K562 (cell line): ENCODE data around the gene KCND1. TPM values are rescaled to one million over a fixed set of nuclear protein-coding genes. Genes with fewer than 3 reads are reported as not detected.

ENCODE experiments used
- ATAC-seq: fragments of 200-7000 bp; cut with Tn5 transposase; 3 replicates; pipeline ENCODE4 v1.9.1; 2020; ENCODE audit warnings: moderate library complexity
- BruUV-seq: library from RNA; stranded (reverse); fragments of 400-500 nt; replicated peaks from 2 replicates; lab custom pipeline; 2021; lab: Mats Ljungman, UMichigan
- CTCF ChIA-PET: fragments of 300-600 bp; formaldehyde crosslinking; extraction: SDS; loops from one replicate; lab custom pipeline; 2021; ENCODE audit warnings: low intra/inter-chr PET ratio; lab: Yijun Ruan, JAX
- POLR2A ChIA-PET: fragments of 300-600, 350-650 bp; sonication (Branson Sonifier 250); formaldehyde crosslinking; extraction: SDS; loops from one replicate; lab custom pipeline; 2021; ENCODE audit warnings: antibody characterized with exemption, inconsistent platforms; lab: Yijun Ruan, JAX
- DNase-seq, 4 experiments: peaks; one replicate each; pipeline versions ENCODE4 v3.0.0 to v3.0.0-alpha.2; 2011 to 2018; ENCODE audit warnings: low spot score in 3 of 4, mixed read lengths in 3 of 4; ENCODE audit errors: extremely low read depth in 1 of 4
- FAIRE-seq: peaks from 2 replicates; lab custom pipeline; 2011; peaks lifted over from hg19 to GRCh38; lab: Jason Lieb, UNC
- H2AFZ ChIP-seq: 2 replicates; pipeline ENCODE4 v1.6.0; 2011; ENCODE audit warnings: low read depth, low read length, control low read depth, inconsistent platforms
- H3K27ac ChIP-seq: fragments of 200-600 bp; 3 replicates; pipeline ENCODE4 v1.8.0; 2011; ENCODE audit warnings: low read depth, mild to moderate bottlenecking, control low read depth, inconsistent platforms, low read length, moderate library complexity, mixed read lengths; ENCODE audit errors: extremely low read depth
- H3K27me3 ChIP-seq, 2 experiments: fragments of 300-600 bp in 1 of 2; 2 replicates in 1 of 2; 3 replicates in 1 of 2; pipeline versions ENCODE4 v1.6.0 to v1.8.0; 2011; ENCODE audit warnings: inconsistent platforms in 2 of 2, low read length in 2 of 2, mild to moderate bottlenecking in 1 of 2, mixed read lengths in 1 of 2, moderate library complexity in 1 of 2; ENCODE audit not compliant: control insufficient read depth in 2 of 2, insufficient read depth in 2 of 2
- H3K36me3 ChIP-seq: fragments of 300-600 bp; 3 replicates; pipeline ENCODE4 v1.8.0; 2011; ENCODE audit warnings: mild to moderate bottlenecking, low read length, inconsistent platforms; ENCODE audit not compliant: control insufficient read depth, insufficient read depth
- H3K4me1 ChIP-seq, 2 experiments: fragments of 200-600 bp in 1 of 2; replicated peaks in 1 of 2; 2 replicates in 1 of 2; 3 replicates in 1 of 2; pipeline versions ENCODE4 v1.5.1 to v1.8.0; 2011; ENCODE audit warnings: inconsistent platforms in 2 of 2, low read length in 2 of 2, mild to moderate bottlenecking in 1 of 2, mixed read lengths in 1 of 2, moderate library complexity in 1 of 2; ENCODE audit not compliant: control insufficient read depth in 2 of 2, insufficient read depth in 2 of 2
- H3K4me2 ChIP-seq: 2 replicates; pipeline ENCODE4 v1.6.1; 2011; ENCODE audit warnings: low read length, control low read depth, inconsistent platforms, mixed read lengths; ENCODE audit not compliant: insufficient read depth
- H3K4me3 ChIP-seq: fragments of 200-600 bp; sonication (generic), shearing (Covaris generic); 2 replicates; pipeline ENCODE4 v1.5.1; 2016; ENCODE audit warnings: control low read depth, inconsistent platforms
- H3K79me2 ChIP-seq: fragments of 200-600 bp; 3 replicates; pipeline ENCODE4 v1.8.0; 2011; ENCODE audit warnings: low read length, inconsistent platforms; ENCODE audit not compliant: control insufficient read depth, insufficient read depth
- H3K9ac ChIP-seq, 2 experiments: 2 replicates each; pipeline versions ENCODE4 v1.6.0 to v1.6.1; 2011; ENCODE audit warnings: low read depth in 2 of 2, low read length in 2 of 2, control low read depth in 1 of 2, inconsistent platforms in 1 of 2, mild to moderate bottlenecking in 1 of 2, mixed read lengths in 1 of 2; ENCODE audit not compliant: insufficient read depth in 1 of 2
- H3K9me1 ChIP-seq: one replicate; pipeline ENCODE4 v1.6.0; 2011; ENCODE audit warnings: inconsistent platforms, mild to moderate bottlenecking, low read length, moderate library complexity; ENCODE audit not compliant: control insufficient read depth, insufficient read depth
- H3K9me3 ChIP-seq: replicated peaks from 2 replicates; pipeline ENCODE4 v1.5.1; 2011; ENCODE audit warnings: low read depth, low read length, inconsistent platforms; ENCODE audit not compliant: control insufficient read depth, insufficient read depth
- H4K20me1 ChIP-seq: replicated peaks from 2 replicates; pipeline ENCODE4 v1.6.1; 2011; ENCODE audit warnings: low read length, inconsistent platforms, mixed read lengths; ENCODE audit not compliant: control insufficient read depth, insufficient read depth
- C11orf30 ChIP-seq: fragments of 450-650 bp; IDR thresholded peaks from 2 replicates; pipeline ENCODE4 v1.6.1; 2016; ENCODE audit warnings: low read depth, mild to moderate bottlenecking
- CAMTA2 ChIP-seq: fragments of 250-450 bp; sonication (Bioruptor Pico); conservative IDR thresholded peaks from 2 replicates; pipeline ENCODE4 v1.5.1; 2022
- CBFB ChIP-seq: sonication (generic); formaldehyde crosslinking; IDR thresholded peaks from 2 replicates; pipeline ENCODE4 v1.4.0; 2020; ENCODE audit warnings: mild to moderate bottlenecking, missing genetic modification reagents
- CTCFL ChIP-seq: IDR thresholded peaks from 2 replicates; pipeline ENCODE4 v1.6.1; 2011; ENCODE audit warnings: borderline replicate concordance, low read depth, mild to moderate bottlenecking, moderate library complexity, low read length; ENCODE audit not compliant: insufficient read depth, poor library complexity, severe bottlenecking
- HDAC2 ChIP-seq: fragments of 450-650 bp; IDR thresholded peaks from 2 replicates; pipeline ENCODE4 v1.6.1; 2016; ENCODE audit warnings: mild to moderate bottlenecking
- KAT7 ChIP-seq: sonication (generic); formaldehyde crosslinking; IDR thresholded peaks from 2 replicates; pipeline ENCODE4 v1.8.0; 2022; ENCODE audit warnings: missing genetic modification reagents, mild to moderate bottlenecking, borderline replicate concordance
- NKRF ChIP-seq: fragments of 450-650 bp; IDR thresholded peaks from 2 replicates; pipeline ENCODE4 v1.6.1; 2016; ENCODE audit warnings: borderline replicate concordance
- NR2C1 ChIP-seq, 2 experiments: fragments of 450-650 bp; IDR thresholded peaks; 2 replicates each; pipeline ENCODE4 v1.6.1; 2017; ENCODE audit warnings: mild to moderate bottlenecking in 2 of 2, antibody characterized with exemption in 1 of 2, inconsistent platforms in 1 of 2, missing compliant biosample characterization in 1 of 2, missing genetic modification characterization in 1 of 2
- NR2F6 ChIP-seq: fragments of 450-650 bp; formaldehyde crosslinking; IDR thresholded peaks from 2 replicates; pipeline ENCODE4 v1.4.0; 2020; ENCODE audit warnings: mild to moderate bottlenecking
- PREB ChIP-seq: sonication (generic); formaldehyde crosslinking; IDR thresholded peaks from 2 replicates; pipeline ENCODE4 v1.8.1; 2023; ENCODE audit warnings: mild to moderate bottlenecking, missing genetic modification reagents
- RBM15 ChIP-seq: fragments of 200-400 bp; formaldehyde crosslinking; IDR thresholded peaks from 2 replicates; pipeline ENCODE4 v1.6.1; 2018; ENCODE audit warnings: mild to moderate bottlenecking, low read length, moderate library complexity; ENCODE audit not compliant: insufficient read depth
- SMC3 ChIP-seq: conservative IDR thresholded peaks from 2 replicates; pipeline ENCODE4 v1.6.1; 2011; ENCODE audit warnings: low read depth, low read length, improper control_type of control experiment; ENCODE audit not compliant: insufficient read depth
- ZBTB1 ChIP-seq: sonication (generic); formaldehyde crosslinking; IDR thresholded peaks from 2 replicates; pipeline ENCODE4 v1.8.1; 2023; ENCODE audit warnings: missing genetic modification reagents, low read depth, mild to moderate bottlenecking, borderline replicate concordance
- WGBS: fragments of 100-300 bp; shearing (Covaris generic); methylation state at CpG from one replicate; pipeline ENCODE4 v1.1.6; 2016; ENCODE audit warnings: low coverage, mixed read lengths; ENCODE audit not compliant: insufficient coverage; ENCODE audit errors: missing lambda C conversion rate; 5-methylcytosine and 5-hydroxymethylcytosine counted together
- in situ Hi-C: fragments of 300-500 bp; cut with MboI; formaldehyde crosslinking; loops from 4 replicates; pipeline ENCODE4 v1.15.0; 2018; ENCODE audit warnings: inconsistent platforms, mixed read lengths
- intact Hi-C: fragments of 100-400 bp; cut with micrococcal nuclease; formaldehyde crosslinking; loops from 2 replicates; pipeline ENCODE4 v1.14.2; 2022
- polyA plus RNA-seq, 8 experiments: library from polyadenylated mRNA; depleted of rRNA in 4 of 8; stranded (reverse) in 5 of 8; unstranded in 3 of 8; fragments of >200 nt; fragmentation: Nextera tagmentation in 2 of 8; fragmentation: Illumina TruSeq in 1 of 8; extraction: Ambion mirVana in 2 of 8; extraction: Trizol in 1 of 8; gene quantifications; 2 replicates each; pipeline versions ENCODE4 v1.2.1 to v1.2.3, GENCODE V29; 2011 to 2014; ENCODE audit warnings: inconsistent platforms in 1 of 8, missing spikeins in 1 of 8
- total RNA-seq, 7 experiments: library from RNA; depleted of rRNA in 6 of 7; stranded (reverse); fragments of >200 nt in 6 of 7; fragmentation: Illumina TruSeq in 2 of 7; extraction: Trizol in 2 of 7; gene quantifications; 2 replicates each; pipeline versions ENCODE4 v1.2.1 to v1.2.3, GENCODE V29; 2011 to 2021; ENCODE audit warnings: low replicate concordance in 1 of 7

The KCND1 gene
- total and polyA plus RNA-seq, 9 of the 15 experiments (the other 6 are each of a cell fraction or from before 2014, with no cell fraction given) = 0.06 to 0.83 (median 0.39) TPM; not detected in 1

GRCh38 chrX:48974574-48974973, 2.9 kb upstream of the KCND1 start:
- Histone ChIP-seq H3K27ac (no peak overlapping the region), H3K4me2 (no peak overlapping the region), H3K9me1 (no peaks in the 10 kb centered on the region), H2AFZ (no peak overlapping the region), H3K79me2 (no peaks in the 10 kb centered on the region), H3K9ac (no peak overlapping the region), H4K20me1 (no peaks in the 10 kb centered on the region), H3K9me3 (no peaks in the 10 kb centered on the region), H3K27me3 (no peaks in the 10 kb centered on the region), H3K4me1 (peaks cover 11 to 23% of the 10 kb centered on the region in 2 experiments; a peak in 4 of 5 replicates), H3K4me3 (no peak overlapping the region), H3K36me3 (peaks cover 26% of the 10 kb centered on the region; the same call in 2 of the 3 replicates)
- ATAC-seq = no peak
- no peak for DNase-seq
- no peak for FAIRE-seq
- 70% methylated on average over 2 of the region's 2 CpGs for WGBS
- intact Hi-C loops (no loop called here), in situ Hi-C loops (loop anchor here (10.0 kb wide), 1 partner anchor 130 kb away; no protein-coding TSS in a partner anchor)
- POLR2A ChIA-PET = interaction anchor here (0.6 kb wide), 1 partner anchor 113 kb away, joined by 5 read pairs; no protein-coding TSS in a partner anchor
- BruUV-seq = no TSS peak
- CTCF ChIA-PET = no interaction called here
- TF ChIP-seq CBFB (CRISPR knock-in tag) (no peak), CTCFL (no peak), SMC3 (no peak), RBM15 (no peak), NR2F6 (CRISPR knock-in tag) (no peak), ZBTB1 (CRISPR knock-in tag) (no peak), KAT7 (CRISPR knock-in tag) (no peak), PREB (CRISPR knock-in tag) (no peak), HDAC2 (no peak), NKRF (no peak), CAMTA2 (CRISPR knock-in tag) (no peak), NR2C1 (IDR thresholded peaks at IDR 0.05) (no peak), NR2C1 (tag; IDR thresholded peaks at IDR 0.05) (no peak), C11orf30 (no peak)
